Mucosa of stomach (tissue), 1 donor: ENCODE measurements around the gene FOXL1.
A peak's percentile ranks its signal among the peaks of the same experiment; 100 is the strongest.

Source experiments
- H3K27me3 ChIP-seq: one replicate; pipeline ENCODE4 v1.7.0; 2013; ENCODE audit warnings: mild to moderate bottlenecking, low read length; ENCODE audit not compliant: control insufficient read depth, insufficient read depth
- H3K36me3 ChIP-seq: one replicate; pipeline ENCODE4 v1.7.0; 2013; ENCODE audit warnings: low read length; ENCODE audit not compliant: control insufficient read depth, insufficient read depth
- H3K4me1 ChIP-seq: one replicate; pipeline ENCODE4 v1.7.0; 2013; ENCODE audit warnings: mild to moderate bottlenecking, low read length; ENCODE audit not compliant: control insufficient read depth, insufficient read depth
- H3K4me3 ChIP-seq: one replicate; pipeline ENCODE4 v1.7.0; 2013; ENCODE audit warnings: low read length
- H3K9ac ChIP-seq: one replicate; pipeline ENCODE4 v1.7.0; 2013; ENCODE audit warnings: mild to moderate bottlenecking, low read length, moderate library complexity
- H3K9me3 ChIP-seq: one replicate; pipeline ENCODE4 v1.7.0; 2013; ENCODE audit warnings: mild to moderate bottlenecking, low read length, moderate library complexity; ENCODE audit not compliant: control insufficient read depth
- donor health status: Pancreatic carcinoma.

FOXL1 gene

DNA sequence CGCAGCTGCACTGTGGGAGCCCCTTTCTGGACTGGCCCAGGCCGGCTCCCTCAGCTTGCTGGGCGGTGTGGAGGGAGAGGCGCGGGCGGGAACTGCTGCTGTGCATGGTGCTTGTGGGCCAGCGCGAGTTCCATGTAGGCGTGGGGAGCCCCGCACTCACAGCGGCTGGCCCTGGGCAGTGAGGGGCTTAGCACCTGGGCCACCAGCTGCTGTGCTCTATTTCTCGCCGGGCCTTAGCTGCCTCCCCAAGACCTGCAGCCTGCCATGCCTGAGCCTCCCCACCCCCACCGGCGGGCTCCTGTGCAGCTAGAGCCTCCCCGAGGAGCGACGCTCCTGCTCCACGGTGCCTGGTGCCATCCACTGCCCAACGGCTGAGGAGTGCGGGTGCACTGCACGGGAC is 25.0 kb upstream of the FOXL1 start:
- Histone ChIP-seq H3K4me1 (peaks cover 4% of the 10 kb centered on the region), H3K27me3 (no peaks in the 10 kb centered on the region), H3K36me3 (no peaks in the 10 kb centered on the region), H3K4me3 (no peak overlapping the region), H3K9me3 (no peaks in the 10 kb centered on the region), H3K9ac (no peak overlapping the region)

GRCh38 chr16:86554599-86554916 is 23.8 kb upstream of the FOXL1 start:
- no peaks in the 10 kb centered on the region for H3K36me3 ChIP-seq
- no peaks in the 10 kb centered on the region for H3K9me3 ChIP-seq
- H3K27me3 ChIP-seq = no peaks in the 10 kb centered on the region
- peak overlapping the region; percentile 98 for H3K9ac ChIP-seq
- peak overlapping the region; percentile 82 for H3K4me3 ChIP-seq
- peaks cover 4% of the 10 kb centered on the region for H3K4me1 ChIP-seq

GRCh38 chr16:86554917-86555703 is 23.2 kb upstream of the FOXL1 start, which contains the start of gene MTHFSD:
TSS of gene MTHFSD (minus strand) at chr16:86555235. CDS start at chr16:86555184, 51 bp downstream.
- no peaks in the 10 kb centered on the region for H3K27me3 ChIP-seq
- peaks cover 4% of the 10 kb centered on the region for H3K4me1 ChIP-seq
- no peaks in the 10 kb centered on the region for H3K36me3 ChIP-seq
- peak within 1 kb of the TSS; percentile 98 for H3K9ac ChIP-seq
- peak within 1 kb of the TSS; percentile 82 for H3K4me3 ChIP-seq
- no peaks in the 10 kb centered on the region for H3K9me3 ChIP-seq

DNA sequence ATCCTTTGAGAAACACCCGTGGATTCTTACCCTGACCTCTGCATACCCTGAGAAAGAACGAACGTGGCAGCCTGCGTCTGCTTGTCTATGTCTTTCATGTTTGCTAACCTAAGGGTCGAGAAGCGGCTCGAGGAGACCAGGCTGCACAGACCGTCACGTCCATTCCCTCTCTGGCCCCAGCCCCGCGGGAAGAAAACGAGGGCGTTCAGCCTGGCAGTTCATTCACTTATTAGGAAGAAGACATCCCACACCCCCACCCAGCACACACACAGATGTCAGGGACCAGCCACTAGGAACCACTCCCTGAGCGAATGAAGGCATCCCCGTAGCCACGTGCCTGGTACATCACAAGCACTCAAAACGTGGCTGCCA is 22.7 kb upstream of the FOXL1 start:
- H3K9me3 ChIP-seq = no peaks in the 10 kb centered on the region
- no peaks in the 10 kb centered on the region for H3K27me3 ChIP-seq
- no peaks in the 10 kb centered on the region for H3K36me3 ChIP-seq
- H3K4me1 ChIP-seq = peaks cover 4% of the 10 kb centered on the region
- H3K9ac ChIP-seq = peak overlapping the region; percentile 98
- H3K4me3 ChIP-seq = peak overlapping the region; percentile 82

DNA sequence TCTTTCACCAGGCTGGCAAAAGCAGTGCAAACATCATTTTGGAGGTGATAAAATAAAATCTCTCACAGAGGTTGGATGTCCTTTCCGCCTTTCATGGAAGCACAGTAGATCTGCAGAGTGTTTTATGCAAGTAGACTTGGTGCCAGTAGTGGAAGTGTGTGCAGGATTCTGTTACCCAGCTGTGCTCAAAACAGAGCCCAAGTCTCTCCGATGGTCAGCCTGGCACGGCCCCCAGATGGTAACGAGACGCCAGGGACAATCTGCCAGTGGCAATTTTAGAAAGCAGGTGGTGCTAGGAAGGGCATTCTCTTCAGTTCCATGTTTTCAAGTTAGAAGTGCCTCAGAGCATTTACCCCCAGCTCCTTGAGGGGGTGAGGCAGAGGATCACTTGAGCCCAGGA is 21.8 kb upstream of the FOXL1 start:
- Histone ChIP-seq H3K9ac (no peak overlapping the region), H3K4me3 (no peak overlapping the region), H3K36me3 (no peaks in the 10 kb centered on the region), H3K27me3 (peaks cover 6% of the 10 kb centered on the region), H3K9me3 (no peaks in the 10 kb centered on the region), H3K4me1 (peaks cover 4% of the 10 kb centered on the region)

DNA sequence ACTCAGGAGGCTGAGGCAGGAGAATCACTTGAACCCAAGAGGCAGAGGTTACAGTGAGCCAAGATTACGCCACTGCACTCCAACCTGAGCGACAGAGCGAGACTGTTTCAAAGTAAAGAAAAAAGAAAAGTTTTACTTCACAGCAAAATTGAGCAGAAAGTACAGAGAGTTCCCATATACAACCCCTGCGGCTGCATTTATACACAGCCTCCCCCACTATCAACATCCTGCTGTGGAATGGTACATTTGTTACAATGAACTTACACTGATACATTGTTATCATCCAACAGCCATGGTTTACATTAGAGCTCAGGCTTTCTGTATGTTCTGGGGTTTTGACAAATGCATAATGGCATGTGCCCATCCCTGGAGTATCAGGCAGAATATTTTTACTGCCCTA is 20.8 kb upstream of the FOXL1 start:
- Histone ChIP-seq H3K9me3 (no peaks in the 10 kb centered on the region), H3K27me3 (peaks cover 6% of the 10 kb centered on the region), H3K36me3 (no peaks in the 10 kb centered on the region), H3K4me1 (peaks cover 4% of the 10 kb centered on the region), H3K4me3 (no peak overlapping the region), H3K9ac (no peak overlapping the region)

DNA sequence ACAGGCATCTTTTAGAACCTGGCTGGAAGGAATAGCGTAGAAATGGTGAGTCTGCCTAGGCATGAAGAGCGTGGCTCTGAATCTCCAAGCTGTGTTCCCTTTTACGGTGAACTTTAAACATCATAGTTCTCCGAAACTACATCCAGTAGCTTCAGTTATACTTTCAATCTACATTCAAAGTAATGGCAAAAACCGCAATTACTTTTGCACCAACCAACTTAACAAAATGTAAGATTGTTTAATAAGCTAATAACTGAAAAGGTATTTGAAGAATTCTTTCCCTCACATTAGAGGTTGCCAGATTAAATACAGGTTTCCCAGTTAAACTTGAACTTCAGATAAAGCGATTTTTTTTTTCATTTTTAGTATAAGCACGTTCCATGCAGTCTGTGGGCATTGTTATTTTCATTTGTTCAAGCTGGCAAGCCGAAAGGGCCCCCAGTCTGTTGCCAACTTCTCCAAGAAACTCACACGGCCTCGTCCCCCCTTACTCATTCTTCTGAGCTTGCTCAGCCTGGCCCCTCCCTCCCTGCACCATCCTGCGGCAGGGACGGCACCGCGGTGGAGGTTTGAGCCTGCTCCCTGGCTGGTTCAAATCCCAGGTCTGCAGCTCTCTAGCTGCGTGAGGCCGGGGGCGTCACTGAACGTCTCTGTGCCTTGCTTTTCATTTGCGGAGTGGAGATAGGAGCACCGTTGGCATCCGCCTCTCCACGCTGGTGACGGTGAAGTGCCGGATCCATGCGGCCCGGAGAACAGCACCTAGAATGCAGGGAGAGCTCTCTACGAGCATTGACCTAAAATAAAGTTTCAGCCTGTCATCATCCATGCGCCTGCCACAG is 19.8 kb upstream of the FOXL1 start:
- H3K27me3 ChIP-seq = peaks cover 12% of the 10 kb centered on the region
- H3K4me3 ChIP-seq = no peak overlapping the region
- no peaks in the 10 kb centered on the region for H3K36me3 ChIP-seq
- peaks cover 4% of the 10 kb centered on the region for H3K4me1 ChIP-seq
- no peaks in the 10 kb centered on the region for H3K9me3 ChIP-seq
- H3K9ac ChIP-seq = no peak overlapping the region

DNA sequence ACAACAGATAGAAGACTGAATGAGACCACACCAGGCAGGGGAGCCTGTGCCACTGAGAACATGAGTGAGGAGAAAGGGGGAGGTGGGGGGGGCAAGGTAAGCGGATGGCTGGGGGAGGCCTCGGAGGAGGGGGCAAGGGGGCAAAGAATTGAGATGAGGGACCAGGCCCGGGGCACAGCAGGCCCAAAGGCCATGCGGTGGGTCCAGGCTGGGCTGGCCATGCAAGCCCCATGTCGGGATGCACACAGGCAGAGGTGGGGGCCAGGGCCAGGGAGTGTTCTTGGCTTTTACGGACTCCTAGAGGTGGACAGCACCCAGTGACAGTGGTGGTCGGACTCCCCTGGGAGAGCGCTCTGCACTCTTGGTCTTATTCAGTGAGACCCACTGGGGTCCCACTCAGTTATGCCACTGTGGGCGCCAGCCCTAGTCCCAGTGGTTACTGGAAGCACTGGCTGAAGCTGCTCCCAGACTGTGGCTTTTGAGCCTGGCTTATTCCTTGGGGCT is 18.5 kb upstream of the FOXL1 start:
- Histone ChIP-seq H3K27me3 (peaks cover 23% of the 10 kb centered on the region), H3K9ac (no peak overlapping the region), H3K9me3 (no peaks in the 10 kb centered on the region), H3K4me1 (peaks cover 4% of the 10 kb centered on the region), H3K36me3 (no peaks in the 10 kb centered on the region), H3K4me3 (no peak overlapping the region)

DNA sequence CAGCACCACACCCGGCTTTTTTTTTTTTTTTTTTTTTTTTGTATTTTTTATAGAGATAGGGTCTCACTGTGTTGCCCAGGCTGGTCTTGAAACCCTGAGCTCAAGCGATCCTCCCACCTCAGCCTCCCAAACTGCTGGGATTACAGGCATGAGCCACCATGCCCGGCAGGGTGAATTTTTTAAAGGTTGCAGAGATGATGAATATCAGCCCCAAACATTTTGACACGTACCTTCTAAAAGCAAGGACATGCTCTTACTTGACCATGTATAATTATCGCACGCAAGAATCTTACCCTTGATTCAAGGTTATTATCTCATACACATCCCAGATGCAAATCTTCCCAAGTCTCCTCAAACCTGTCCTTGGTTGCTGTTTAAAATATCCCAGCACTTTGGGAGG is 16.0 kb upstream of the FOXL1 start:
- Histone ChIP-seq H3K27me3 (peaks cover 45% of the 10 kb centered on the region), H3K4me3 (no peak overlapping the region), H3K36me3 (no peaks in the 10 kb centered on the region), H3K4me1 (no peaks in the 10 kb centered on the region), H3K9me3 (no peaks in the 10 kb centered on the region), H3K9ac (no peak overlapping the region)

GRCh38 chr16:86563469-86564345 is 14.6 kb upstream of the FOXL1 start:
- Histone ChIP-seq H3K4me1 (no peaks in the 10 kb centered on the region), H3K4me3 (no peak overlapping the region), H3K27me3 (peaks cover 56% of the 10 kb centered on the region), H3K9ac (no peak overlapping the region), H3K9me3 (no peaks in the 10 kb centered on the region), H3K36me3 (no peaks in the 10 kb centered on the region)

- Histone ChIP-seq H3K9me3 (no peaks in the 10 kb centered on the region), H3K27me3 (peaks cover 71% of the 10 kb centered on the region), H3K4me1 (no peaks in the 10 kb centered on the region), H3K4me3 (no peak overlapping the region), H3K9ac (no peak overlapping the region), H3K36me3 (no peaks in the 10 kb centered on the region)
These were observed 13.1 kb upstream of the FOXL1 start for GRCh38 chr16:86565181-86565631.
